HG03103 (cell line): ENCODE data around the gene DGCR8.
"Not testable (repeated sequence)": the region's sequence is repeated elsewhere in the genome, so short reads cannot be mapped to it uniquely, and the experiment has no call there.

Experiments
- ATAC-seq: cut with Tn5 transposase; IDR thresholded peaks from one replicate; pipeline ENCODE4 v1.9.1; 2021; ENCODE audit warnings: low read depth; ENCODE audit not compliant: unreplicated experiment

The DGCR8 gene

DNA sequence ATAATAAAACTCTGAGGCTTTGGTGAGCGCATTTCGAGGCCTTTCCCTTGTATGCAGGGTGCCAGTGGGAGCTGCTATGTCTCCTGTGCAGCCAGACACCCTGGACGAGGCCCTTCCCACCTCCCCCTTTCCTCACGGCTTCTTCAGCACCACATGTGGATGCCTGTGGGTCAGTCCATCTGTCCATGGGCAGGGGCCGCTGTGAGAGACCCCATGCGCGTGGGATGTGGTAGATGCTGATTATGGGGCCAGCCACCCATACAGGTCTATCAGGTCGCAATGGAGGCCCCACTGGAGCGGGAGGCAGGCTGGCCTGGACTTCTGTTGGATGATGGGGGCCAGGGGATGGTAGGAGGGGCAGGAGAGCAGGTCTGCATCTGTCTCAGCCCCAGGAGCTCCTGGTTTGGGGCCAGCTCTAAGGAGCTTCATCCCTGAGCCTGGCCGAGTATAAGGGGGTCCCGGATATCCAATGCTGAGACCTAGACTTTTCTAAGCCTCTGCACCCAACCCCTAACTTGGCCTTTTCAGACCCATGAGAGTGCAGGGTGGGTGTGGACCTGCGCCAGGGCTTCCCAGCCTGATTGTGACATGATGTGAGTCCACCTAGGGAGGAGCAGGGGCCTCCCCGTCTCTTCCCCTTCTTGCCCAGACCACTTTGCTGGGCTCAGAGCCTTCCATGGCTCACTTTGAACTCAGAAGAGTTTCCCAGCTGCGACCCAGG, 14.0 kb upstream of the DGCR8 start:
- ATAC-seq = no peak

DNA sequence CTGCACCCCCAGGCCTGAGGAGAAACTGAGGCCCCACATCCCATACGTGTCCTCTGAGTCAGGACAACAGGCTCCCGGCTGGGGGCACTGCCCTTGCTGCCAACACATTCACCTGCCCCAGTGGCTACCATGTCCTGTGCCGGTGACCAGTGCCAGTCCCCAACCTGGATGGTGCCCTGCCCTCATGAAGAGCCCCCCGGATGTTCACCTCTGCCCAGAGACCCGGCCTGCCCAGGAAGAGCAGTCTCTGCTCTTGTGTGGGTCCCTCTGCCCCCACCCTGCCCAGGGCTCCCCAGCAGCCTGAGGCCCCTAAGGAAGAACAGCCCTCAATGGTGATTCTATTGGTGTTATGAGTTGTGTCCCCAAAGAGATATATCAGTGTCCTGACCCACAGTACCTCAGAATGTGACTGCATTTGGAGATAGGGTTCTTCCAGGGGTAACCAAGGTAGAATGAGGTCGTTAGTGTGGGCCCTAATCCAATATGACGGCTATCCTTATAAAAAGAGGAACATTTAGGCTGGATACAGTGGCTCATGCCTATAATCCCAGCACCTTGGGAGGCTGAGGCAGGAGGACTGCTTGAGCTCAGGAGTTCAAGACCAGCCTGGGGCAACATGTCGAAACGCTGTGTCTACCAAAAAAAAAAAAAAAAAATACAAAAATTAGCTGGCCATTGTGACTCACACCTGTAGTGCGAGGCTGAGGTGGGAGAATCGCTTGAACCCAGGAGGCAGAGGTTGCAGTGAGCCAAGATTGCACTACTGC, 13.2 kb upstream of the DGCR8 start:
- ATAC-seq = no peak

DNA sequence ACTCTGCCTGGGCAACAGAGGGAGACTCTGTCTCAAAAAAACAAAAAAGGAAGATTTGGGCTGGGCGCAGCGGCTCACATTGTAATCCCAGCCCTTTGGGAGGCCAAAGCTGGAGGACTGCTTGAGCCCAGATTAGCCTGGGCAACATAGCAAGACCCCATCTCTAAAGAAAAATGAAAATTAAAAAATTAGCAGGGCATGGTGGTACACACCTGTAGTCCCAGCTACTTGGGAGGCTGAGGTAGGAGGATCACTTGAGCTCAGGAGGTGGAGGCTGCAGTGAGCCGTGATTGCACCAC, 12.7 kb upstream of the DGCR8 start:
- ATAC-seq = not testable (repeated sequence)

DNA sequence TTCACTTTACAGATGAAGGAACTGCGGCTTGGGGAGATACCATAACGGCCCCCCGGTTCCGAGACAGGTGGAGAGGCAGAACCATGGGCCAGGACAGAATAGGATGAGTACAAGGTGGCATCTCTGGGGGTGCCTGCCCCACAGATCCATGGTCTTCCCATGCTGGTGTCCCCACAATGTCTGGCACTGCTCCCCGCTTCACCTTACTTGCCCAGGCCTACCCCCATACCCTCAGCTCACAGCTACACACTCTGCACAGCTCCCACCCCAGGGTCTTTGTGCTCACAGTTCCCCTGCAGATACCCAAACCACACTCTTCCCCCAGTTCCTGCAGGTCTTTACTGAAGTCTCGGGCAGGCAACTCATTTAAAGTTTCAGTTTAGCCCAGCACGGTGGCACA, 11.4 kb upstream of the DGCR8 start:
- no peak for ATAC-seq

DNA sequence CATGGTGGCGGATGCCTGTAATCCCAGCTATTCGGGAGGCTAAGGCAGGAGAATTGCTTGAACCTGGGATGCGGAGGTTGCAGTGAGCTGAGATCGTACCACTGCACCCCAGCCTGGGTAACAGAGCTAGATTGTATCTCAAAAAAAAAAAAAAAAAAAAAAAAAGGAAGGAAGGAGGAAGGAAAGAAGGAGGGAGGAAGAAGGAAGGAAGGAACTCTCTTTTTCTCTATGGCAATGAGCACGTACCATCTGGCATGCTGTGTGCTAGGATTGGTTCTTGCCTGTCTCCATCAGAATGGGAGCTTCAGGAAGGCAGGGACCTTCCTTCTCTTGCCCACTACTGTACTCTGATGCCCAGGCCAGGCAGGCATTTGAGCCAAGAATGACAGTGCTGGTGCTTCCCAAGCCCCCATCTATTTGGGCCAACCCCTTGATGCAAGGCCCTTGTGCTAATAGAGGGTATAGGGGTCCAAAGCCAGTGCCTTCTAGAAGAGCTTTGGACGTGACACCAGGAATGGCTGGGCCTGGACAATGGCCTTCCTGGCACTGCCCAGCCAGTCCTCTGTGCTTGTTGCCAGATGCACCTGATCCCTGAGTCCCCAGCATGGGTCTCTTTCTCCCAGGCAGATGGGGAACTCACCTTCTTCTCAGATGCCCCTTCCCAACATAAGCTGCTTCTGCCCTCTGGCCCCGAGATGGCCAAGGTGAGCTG, 10.6 kb upstream of the DGCR8 start:
- ATAC-seq = no peak

DNA sequence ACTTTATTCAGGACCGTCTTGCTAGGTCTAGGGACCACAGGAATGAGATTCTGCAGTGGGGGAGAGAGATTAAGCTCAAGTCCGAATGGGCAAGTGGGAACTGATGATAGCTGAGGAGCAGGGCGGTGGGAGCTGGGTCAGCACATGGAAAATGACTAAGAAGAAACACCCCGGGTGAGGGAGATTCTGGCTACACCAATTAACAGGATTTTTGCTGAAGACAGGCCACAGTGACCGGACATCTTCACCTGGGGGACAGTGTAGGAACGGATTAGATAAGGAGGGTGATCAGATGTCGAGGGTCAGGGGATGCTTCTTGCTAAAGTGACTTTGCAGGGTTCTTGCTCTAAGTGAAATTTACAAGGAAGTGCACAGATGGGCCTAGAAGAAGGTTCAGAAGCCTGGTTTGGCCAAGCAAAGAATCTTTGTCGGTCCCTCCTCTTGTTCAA, 8.5 kb upstream of the DGCR8 start:
- no peak for ATAC-seq

DNA sequence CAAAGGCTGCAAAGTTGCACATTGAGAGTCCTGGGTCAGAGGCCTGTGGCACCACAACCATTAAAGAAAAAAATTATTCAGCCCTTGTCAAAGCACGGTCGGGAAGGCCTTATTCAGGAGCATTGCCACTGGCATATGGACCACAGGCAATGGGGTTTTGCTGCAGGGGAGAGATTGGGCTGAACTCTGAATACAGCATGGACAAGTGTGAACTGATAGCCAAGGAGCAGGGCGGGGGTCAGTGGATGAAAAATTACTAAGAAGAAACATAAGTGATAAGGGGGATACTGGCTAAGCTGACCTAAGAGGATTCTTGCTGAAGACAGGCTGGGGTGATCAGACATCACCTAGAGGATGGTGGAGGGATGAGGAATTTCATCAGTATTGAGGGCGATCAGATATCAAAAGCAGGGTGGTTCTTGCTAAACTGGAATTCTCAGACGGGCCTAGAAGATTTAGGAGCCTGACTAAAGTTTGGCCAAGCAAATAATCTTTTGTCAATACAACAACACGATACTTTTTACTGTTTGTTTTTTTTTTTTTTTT, 3.3 kb upstream of the DGCR8 start:
- no peak for ATAC-seq

GRCh38 chr22:20080445-20080775, 369 bp downstream of the DGCR8 start:
- ATAC-seq = peak; percentile 54

GRCh38 chr22:20080776-20081654, 974 bp downstream of the DGCR8 start:
- no peak for ATAC-seq

GRCh38 chr22:20083157-20083890, 3.3 kb downstream of the DGCR8 start:
- ATAC-seq = no peak

GRCh38 chr22:20083891-20084546, 4.0 kb downstream of the DGCR8 start:
- ATAC-seq = no peak

GRCh38 chr22:20084547-20085413, 4.7 kb downstream of the DGCR8 start:
- ATAC-seq = no peak

DNA sequence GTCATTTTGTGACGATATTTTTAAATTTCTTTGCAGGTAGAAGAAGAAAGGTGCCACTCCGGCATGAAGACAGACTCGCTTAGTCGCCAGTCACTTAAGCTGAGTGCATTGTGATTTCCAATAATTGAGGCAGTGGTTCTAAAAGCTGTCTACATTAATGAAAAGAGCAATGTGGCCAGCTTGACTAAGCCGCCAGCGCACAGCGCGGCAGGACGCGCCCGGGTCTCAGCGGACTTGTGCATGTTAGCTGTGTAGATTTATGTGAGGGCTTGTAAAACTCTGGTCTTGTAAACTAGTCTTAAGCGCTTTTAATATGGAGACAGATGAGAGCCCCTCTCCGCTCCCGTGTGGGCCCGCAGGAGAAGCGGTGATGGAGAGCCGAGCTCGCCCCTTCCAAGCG, 5.6 kb downstream of the DGCR8 start:
- no peak for ATAC-seq

- no peak for ATAC-seq
These were observed 6.1 kb downstream of the DGCR8 start for GRCh38 chr22:20086101-20086599.

- ATAC-seq = no peak
These were observed 6.7 kb downstream of the DGCR8 start for GRCh38 chr22:20086763-20087162.

GRCh38 chr22:20087319-20088262, 7.5 kb downstream of the DGCR8 start:
- ATAC-seq = no peak

- no peak for ATAC-seq
These were observed 8.2 kb downstream of the DGCR8 start for GRCh38 chr22:20088263-20088648.
